Spleen (tissue), 11 donors: Measurements from ENCODE around the gene RUFY3. TPM values are rescaled to one million over a fixed set of nuclear protein-coding genes. Genes with fewer than 3 reads are reported as not detected.
A peak's percentile ranks its signal among the peaks of the same experiment; 100 is the strongest.

ENCODE experiments used
- DNase-seq: peaks from one replicate; pipeline ENCODE4 v3.0.0-alpha.2; 2020
- H3K27ac ChIP-seq, 8 donors: fragments of 200-600 bp; sonication (generic) in 7 of 8; 1 replicate in 4 of 8; 2 replicates in 4 of 8; pipeline versions ENCODE4 v1.5.0 to v1.8.0; 2016 to 2021; ENCODE audit warnings: inconsistent platforms in 4 of 8, mild to moderate bottlenecking in 4 of 8, moderate library complexity in 1 of 8
- H3K27me3 ChIP-seq, 7 donors: fragments of 200-600 bp; sonication (generic) in 6 of 7; replicated peaks in 1 of 7; 1 replicate in 4 of 7; 2 replicates in 3 of 7; pipeline versions ENCODE4 v1.5.0 to v1.8.0; 2016 to 2021; ENCODE audit warnings: inconsistent platforms in 3 of 7, mild to moderate bottlenecking in 1 of 7
- H3K36me3 ChIP-seq, 6 donors: fragments of 200-600 bp; sonication (generic) in 5 of 6; 1 replicate in 4 of 6; 2 replicates in 2 of 6; pipeline versions ENCODE4 v1.5.0 to v1.8.0; 2016 to 2021; ENCODE audit warnings: inconsistent platforms in 2 of 6
- H3K4me1 ChIP-seq, 6 donors: fragments of 200-600 bp; sonication (generic) in 5 of 6; 1 replicate in 3 of 6; 2 replicates in 3 of 6; pipeline versions ENCODE4 v1.5.0 to v1.8.0; 2016 to 2021; ENCODE audit warnings: inconsistent platforms in 3 of 6
- H3K4me3 ChIP-seq, 8 donors: fragments of 200-600 bp; sonication (generic) in 7 of 8; 1 replicate in 4 of 8; 2 replicates in 4 of 8; pipeline versions ENCODE4 v1.5.0 to v1.8.0; 2016 to 2021; ENCODE audit warnings: inconsistent platforms in 4 of 8, mild to moderate bottlenecking in 4 of 8, moderate library complexity in 2 of 8
- H3K9me3 ChIP-seq, 8 donors: fragments of 200-600 bp; sonication (generic) in 7 of 8; 1 replicate in 4 of 8; 2 replicates in 4 of 8; pipeline versions ENCODE4 v1.5.0 to v1.8.0; 2016 to 2021; ENCODE audit warnings: inconsistent platforms in 4 of 8
- CTCF ChIP-seq, 11 experiments: fragments of 200-600 bp in 7 of 11; fragments of 450-650 bp in 4 of 11; sonication (generic) in 4 of 11; IDR thresholded peaks in 8 of 11; conservative IDR thresholded peaks in 3 of 11; 1 replicate in 7 of 11; 2 replicates in 4 of 11; pipeline versions ENCODE4 v1.4.0 to v1.8.0; 2016 to 2021; ENCODE audit warnings: antibody characterized with exemption in 11 of 11, inconsistent platforms in 4 of 11, mild to moderate bottlenecking in 1 of 11
- POLR2A ChIP-seq, 3 donors: fragments of 450-650 bp; IDR thresholded peaks; one replicate each; pipeline ENCODE4 v1.5.1; 2017; ENCODE audit warnings: antibody characterized with exemption in 3 of 3, mild to moderate bottlenecking in 1 of 3
- POLR2AphosphoS5 ChIP-seq, 3 donors: sonication (generic); formaldehyde crosslinking; IDR thresholded peaks; one replicate each; pipeline ENCODE4 v1.5.1; 2017; ENCODE audit warnings: antibody characterized with exemption in 3 of 3
- WGBS, 5 donors: extraction: QIAGEN DNeasy Blood & Tissue Kit in 3 of 5; methylation state at CpG; one replicate each; pipeline versions ENCODE4 v1.1.5 to v1.1.7; 2013 to 2018; 5-methylcytosine and 5-hydroxymethylcytosine counted together
- intact Hi-C: fragments of 100-400 bp; cut with DNase I; formaldehyde crosslinking; loops from one replicate; pipeline ENCODE4 v1.15.0; 2023; ENCODE audit warnings: low total_unique reads
- polyA plus RNA-seq, 3 donors: library from polyadenylated mRNA; stranded (reverse); fragments of 200-250 nt; gene quantifications; one replicate each; pipeline ENCODE4 v1.2.1, GENCODE V29; 2013
- total RNA-seq, 7 donors: library from RNA; depleted of rRNA in 3 of 7; stranded (reverse); fragments of >200 nt in 3 of 7; fragmentation: NEBNext Ultra II Directional in 4 of 7; extraction: Animal tissue kit (Norgen Biotek cat#: 25700) in 4 of 7; gene quantifications; one replicate each; pipeline versions ENCODE4 v1.1.0 to v1.2.1, GENCODE V29; 2016 to 2021
- donor health status: healthy with polysubstance abuse.
- donor health status: DM: no; HTN: no; CAD: no; lungs with moderate emphysema.
- donor health status: DM: no; HTN: no; CAD: no.
- donor health status: Bipolar disorder and iron deficiency.
- donor health status: healthy.
- donor health status: DM: no; HTN: no; CAD: no.
- donor health status: DM: yes; HTN: yes; CAD: no.

Gene RUFY3
- total and polyA plus RNA-seq, 10 donors, result 19.2 to 96.8 (median 76.2) TPM

- no peak for DNase-seq
- Histone ChIP-seq H3K4me1 (peaks cover 0 to 19% (median 0%) of the 10 kb centered on the region in 6 donors), H3K4me3 (no peak overlapping the region), H3K9me3 (no peaks in the 10 kb centered on the region), H3K27me3 (no peaks in the 10 kb centered on the region), H3K36me3 (peaks cover 3 to 62% (median 49%) of the 10 kb centered on the region in 6 donors), H3K27ac (peak overlapping the region in 1 of 8 donors; percentile 25)
- WGBS, 5 donors, result 67 to 93% (median 81%) methylated on average over 3 of the region's 3 CpGs
- intact Hi-C loops, result no loop called here
- TF ChIP-seq POLR2A (IDR thresholded peaks at IDR 0.05) (no peak), CTCF (IDR thresholded peaks at IDR 0.05 in 8 of 11, conservative IDR thresholded peaks at IDR 0.05 in 3 of 11) (no peak)
Observed at GRCh38 chr4:70818921-70819320, 97.2 kb downstream of the RUFY3 start.

GRCh38 chr4:70829015-70829414 is 107.3 kb downstream of the RUFY3 start:
- Histone ChIP-seq H3K27ac (no peak overlapping the region), H3K4me3 (no peak overlapping the region), H3K4me1 (peaks cover 0 to 5% (median 0%) of the 10 kb centered on the region in 6 donors), H3K27me3 (no peaks in the 10 kb centered on the region), H3K9me3 (no peaks in the 10 kb centered on the region), H3K36me3 (peaks cover 4 to 100% (median 86%) of the 10 kb centered on the region in 6 donors)
- TF ChIP-seq POLR2A (IDR thresholded peaks at IDR 0.05) (no peak), CTCF (IDR thresholded peaks at IDR 0.05 in 8 of 11, conservative IDR thresholded peaks at IDR 0.05 in 3 of 11) (no peak), POLR2AphosphoS5 (IDR thresholded peaks at IDR 0.05) (no peak)
- no peak for DNase-seq
- intact Hi-C loops, result no loop called here
- 92 to 99% (median 97%) methylated on average over 3 of the region's 3 CpGs for WGBS, 5 donors

GRCh38 chr4:70829492-70829891 is 107.7 kb downstream of the RUFY3 start:
- WGBS, 5 donors, result 86 to 97% (median 87%) methylated on average over 1 of the region's 1 CpG
- DNase-seq, result no peak
- Histone ChIP-seq H3K9me3 (no peaks in the 10 kb centered on the region), H3K4me3 (no peak overlapping the region), H3K27me3 (no peaks in the 10 kb centered on the region), H3K4me1 (peaks cover 0 to 5% (median 0%) of the 10 kb centered on the region in 6 donors), H3K36me3 (peaks cover 4 to 100% (median 86%) of the 10 kb centered on the region in 6 donors), H3K27ac (no peak overlapping the region)
- intact Hi-C loops, result no loop called here
- TF ChIP-seq CTCF (IDR thresholded peaks at IDR 0.05 in 8 of 11, conservative IDR thresholded peaks at IDR 0.05 in 3 of 11) (no peak), POLR2AphosphoS5 (IDR thresholded peaks at IDR 0.05) (no peak), POLR2A (IDR thresholded peaks at IDR 0.05) (no peak)

GRCh38 chr4:70830054-70830453 is 108.3 kb downstream of the RUFY3 start:
- Histone ChIP-seq H3K4me1 (peaks cover 0 to 5% (median 0%) of the 10 kb centered on the region in 6 donors), H3K36me3 (peaks cover under 1 to 100% (median 86%) of the 10 kb centered on the region in 6 donors), H3K27ac (no peak overlapping the region), H3K9me3 (no peaks in the 10 kb centered on the region), H3K27me3 (no peaks in the 10 kb centered on the region), H3K4me3 (no peak overlapping the region)
- WGBS, 5 donors, result 90 to 96% (median 92%) methylated on average over 9 of the region's 9 CpGs
- intact Hi-C loops, result loop anchor here (10.0 kb wide), 1 partner anchor 125 kb away; no protein-coding TSS in a partner anchor
- TF ChIP-seq POLR2AphosphoS5 (IDR thresholded peaks at IDR 0.05) (no peak), CTCF (IDR thresholded peaks at IDR 0.05 in 8 of 11, conservative IDR thresholded peaks at IDR 0.05 in 3 of 11) (no peak), POLR2A (IDR thresholded peaks at IDR 0.05) (no peak)
- no peak for DNase-seq
